HG02943 (cell line): ENCODE data around the gene CSTF3.
A peak's percentile ranks its signal among the peaks of the same experiment; 100 is the strongest.

Experiments
- ATAC-seq: cut with Tn5 transposase; IDR thresholded peaks from one replicate; pipeline ENCODE4 v1.9.1; 2021; ENCODE audit warnings: mild to moderate bottlenecking, low read depth, moderate library complexity; ENCODE audit not compliant: unreplicated experiment

CSTF3 gene

DNA sequence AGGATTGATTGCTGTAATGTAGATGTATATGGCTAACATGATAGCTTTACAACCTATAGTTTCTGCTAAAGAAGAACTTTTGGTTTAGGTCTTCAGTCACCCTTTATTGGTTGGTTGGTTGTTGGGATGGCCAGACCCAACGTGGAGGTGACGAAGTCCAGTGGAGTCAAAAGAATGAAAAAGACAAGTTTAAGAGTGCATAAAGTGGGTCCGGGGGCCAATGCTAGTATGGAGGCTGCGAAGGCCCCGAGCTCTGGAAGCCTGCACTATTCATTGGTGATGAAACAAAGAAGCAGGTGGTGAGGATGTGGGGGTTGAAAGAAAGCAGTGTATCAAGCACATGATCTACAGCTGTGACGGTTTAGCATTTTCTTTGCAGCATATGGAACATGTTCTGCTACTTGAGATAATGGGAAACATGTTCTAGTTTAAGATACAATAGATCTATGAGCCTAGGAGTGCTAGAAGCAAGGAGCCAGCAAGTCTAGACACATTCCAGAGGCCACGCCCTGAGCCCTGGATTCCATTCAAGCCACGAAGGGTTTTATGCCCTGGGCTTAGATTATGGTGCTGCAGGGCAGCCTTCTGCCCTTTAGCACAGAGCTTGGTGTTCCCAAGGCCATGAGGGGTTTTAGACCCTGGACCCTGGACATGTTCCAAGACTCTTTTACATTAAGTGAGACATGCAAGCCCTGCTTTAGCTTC lies 115.6 kb downstream of the CSTF3 start:
- no peak for ATAC-seq

GRCh38 chr11:33044285-33044756 lies 117.0 kb downstream of the CSTF3 start:
- ATAC-seq, result no peak

- ATAC-seq, result no peak
These were observed 118.0 kb downstream of the CSTF3 start for GRCh38 chr11:33043221-33043830.

DNA sequence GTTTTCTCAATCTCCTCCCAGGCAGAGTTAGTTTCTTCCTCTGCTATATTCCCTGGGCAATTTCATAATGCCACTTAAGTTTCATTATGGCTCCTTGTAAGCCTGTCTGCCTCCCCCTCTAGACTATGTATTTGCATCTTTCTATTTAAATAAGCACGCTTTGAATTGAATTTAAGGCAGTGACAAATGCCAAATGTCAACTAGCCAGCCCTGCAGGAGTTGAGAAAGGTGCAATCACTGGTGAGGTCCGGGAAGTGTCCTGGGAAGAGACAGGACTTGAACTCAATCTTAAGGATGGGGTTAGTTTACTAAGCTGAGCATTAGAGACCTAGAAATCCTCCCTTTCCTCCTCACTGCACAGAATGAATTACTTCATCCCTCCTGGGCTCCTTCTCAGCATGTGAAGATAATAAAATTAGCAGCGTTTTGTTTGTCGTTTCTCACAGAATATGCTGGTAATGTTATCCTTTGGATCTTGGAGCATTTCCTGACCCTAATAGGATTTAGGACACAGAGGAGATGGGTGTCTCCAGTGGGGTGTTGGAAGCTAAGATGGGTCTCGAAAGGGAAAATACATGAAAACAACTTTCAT lies 120.3 kb downstream of the CSTF3 start:
- ATAC-seq, result no peak

GRCh38 chr11:33040033-33040861 lies 121.0 kb downstream of the CSTF3 start:
- no peak for ATAC-seq

- peak; percentile 78 for ATAC-seq
These were observed 121.8 kb downstream of the CSTF3 start, which contains the start of gene TCP11L1 for GRCh38 chr11:33039274-33040032. TSS of gene TCP11L1 (plus strand) at chr11:33039572. CDS start at chr11:33043774, 4,202 bp downstream.

GRCh38 chr11:33035011-33035410 lies 126.3 kb downstream of the CSTF3 start:
- no peak for ATAC-seq
